ENCODE data around the gene GSTO2. TPM values are rescaled to one million over a fixed set of nuclear protein-coding genes. Genes with fewer than 3 reads are reported as not detected.

GSTO2 gene
- total and polyA plus RNA-seq, 2 of the 4 experiments (the other 2 are of a cell fraction), result 1.4 to 2.3 TPM

DNA sequence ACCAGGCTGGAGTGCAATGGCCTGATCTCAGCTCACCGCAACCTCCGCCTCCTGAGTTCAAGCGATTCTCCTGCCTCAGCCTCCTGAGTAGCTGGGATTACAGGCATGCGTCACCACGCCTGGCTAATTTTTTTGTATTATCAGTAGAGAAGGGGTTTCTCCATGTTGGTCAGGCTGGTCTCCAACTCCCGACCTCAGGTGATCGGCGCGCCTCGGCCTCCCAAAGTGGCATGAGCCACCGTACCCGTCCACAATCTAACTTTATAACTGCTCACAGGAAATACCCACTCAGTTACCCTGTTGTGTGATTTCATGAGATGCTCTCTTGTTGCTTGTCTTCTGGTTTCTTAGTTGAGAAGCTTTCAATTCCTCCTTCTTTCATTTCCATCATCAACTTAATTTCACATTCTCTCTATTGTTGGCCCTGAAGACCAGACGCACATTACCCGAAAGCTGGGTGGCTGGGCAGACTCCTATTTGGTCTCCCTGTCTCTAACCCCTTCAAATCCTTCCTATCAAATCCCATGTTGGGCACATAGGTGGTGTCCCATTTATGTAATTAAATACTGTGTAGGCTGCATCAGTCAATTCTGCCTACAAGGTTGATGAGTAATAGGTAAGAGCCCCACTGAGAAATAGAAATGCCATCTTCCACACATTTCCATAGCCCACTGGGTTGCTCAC lies 1.1 kb upstream of the GSTO2 start:
- H4K20me1 ChIP-seq (ENCODE audit: insufficient read depth, low read length), result peaks cover 12% of the 10 kb centered on the region; the same call in 1 of the 2 replicates
- no peak overlapping the region for H2BK120ac ChIP-seq (ENCODE audit: low read depth, low read length)
- no peak overlapping the region for H3K23ac ChIP-seq (ENCODE audit: low read depth, low read length)
- peak overlapping the region; percentile 76 for H3K4me2 ChIP-seq (ENCODE audit: low read depth, low read length)
- no peak overlapping the region for H3K56ac ChIP-seq (ENCODE audit: extremely low read depth, insufficient read depth, low read length)
- H2BK5ac ChIP-seq (ENCODE audit: low read depth, low read length, poor library complexity, severe bottlenecking), result no peak overlapping the region
- no peak overlapping the region for H3K18ac ChIP-seq (ENCODE audit: low read depth, low read length)
- peak overlapping the region; percentile 55; the same call in 1 of the 2 replicates for H3K4me3 ChIP-seq (ENCODE audit: insufficient read depth, low read depth, low read length)
- peaks cover 0 to 32% of the 10 kb centered on the region in 2 experiments; a peak in 3 of 4 replicates for H3K79me1 ChIP-seq (ENCODE audit: low read depth in 1 of 2, low read length in 2 of 2)
- TF ChIP-seq CTCF (conservative IDR thresholded peaks at IDR 0.05; ENCODE audit: low read depth, low read length), result no peak
- TF ChIP-seq POLR2A (IDR thresholded peaks at IDR 0.05; ENCODE audit: low read depth, low read length), result no peak
- TF ChIP-seq BHLHE40 (IDR thresholded peaks at IDR 0.05; ENCODE audit: low read depth, low read length), result no peak
- TF ChIP-seq MAZ (IDR thresholded peaks at IDR 0.05; ENCODE audit: borderline replicate concordance, low read depth, low read length), result no peak
- TF ChIP-seq ELK1 (IDR thresholded peaks at IDR 0.05; ENCODE audit: borderline replicate concordance, low read depth, low read length), result no peak
- no peak for TF ChIP-seq SMC3 (IDR thresholded peaks at IDR 0.05; ENCODE audit: low read depth, low read length)
- TF ChIP-seq CEBPB (IDR thresholded peaks at IDR 0.05; ENCODE audit: low read depth, low read length), result no peak
- TF ChIP-seq FOS (IDR thresholded peaks at IDR 0.05; ENCODE audit: low read depth, low read length), result no peak
- no peak for TF ChIP-seq NFE2L2 (IDR thresholded peaks at IDR 0.05; ENCODE audit: low read depth, low read length)
- TF ChIP-seq, protein P1, sequence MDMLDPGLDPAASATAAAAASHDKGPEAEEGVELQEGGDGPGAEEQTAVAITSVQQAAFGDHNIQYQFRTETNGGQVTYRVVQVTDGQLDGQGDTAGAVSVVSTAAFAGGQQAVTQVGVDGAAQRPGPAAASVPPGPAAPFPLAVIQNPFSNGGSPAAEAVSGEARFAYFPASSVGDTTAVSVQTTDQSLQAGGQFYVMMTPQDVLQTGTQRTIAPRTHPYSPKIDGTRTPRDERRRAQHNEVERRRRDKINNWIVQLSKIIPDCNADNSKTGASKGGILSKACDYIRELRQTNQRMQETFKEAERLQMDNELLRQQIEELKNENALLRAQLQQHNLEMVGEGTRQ (IDR thresholded peaks at IDR 0.05; ENCODE audit: low read depth, low read length), result no peak
- TF ChIP-seq RFX5 (IDR thresholded peaks at IDR 0.05; ENCODE audit: low read depth, low read length), result no peak
- CTCF ChIA-PET, result no interaction called here
- H3K36me3 ChIP-seq (ENCODE audit: control insufficient read depth, insufficient read depth, low read length), result peaks cover 29% of the 10 kb centered on the region
- WGBS, 2 experiments (ENCODE audit: extremely low coverage in 2 of 2, insufficient read length in 1 of 2), result no CpG with 5 or more reads among the region's 14 CpGs
- H2BK20ac ChIP-seq (ENCODE audit: low read depth, low read length), result no peak overlapping the region
- peak overlapping the region; percentile 46 to 67; a peak in 2 of 4 replicates for H4K8ac ChIP-seq (ENCODE audit: low read depth in 2 of 2, low read length in 2 of 2)
- no peak for DNase-seq
- no peak overlapping the region for H4K91ac ChIP-seq (ENCODE audit: insufficient read depth, low read depth, low read length)
- H2AK9ac ChIP-seq (replicated peaks; ENCODE audit: low read depth, low read length, poor library complexity), result no peak overlapping the region
- BruUV-seq (replicated peaks), result no TSS peak
- POLR2A ChIA-PET (ENCODE audit: unreplicated experiment), result no interaction called here
- no peak overlapping the region for H3K9ac ChIP-seq (ENCODE audit: low read depth, low read length)
- H3K4ac ChIP-seq (ENCODE audit: low read depth, low read length), result no peak overlapping the region
- H3K27me3 ChIP-seq (ENCODE audit: control insufficient read depth, insufficient read depth, low read length), result no peaks in the 10 kb centered on the region
- H3K14ac ChIP-seq (replicated peaks; ENCODE audit: low read depth, low read length), result no peak overlapping the region
- no peak overlapping the region for H2BK15ac ChIP-seq (ENCODE audit: low read depth, low read length)
- no peaks in the 10 kb centered on the region for H3K9me1 ChIP-seq (ENCODE audit: insufficient read depth, low read length)
- ATAC-seq (ENCODE audit: low read depth), result no peak
- H2AFZ ChIP-seq (replicated peaks; ENCODE audit: low read length, poor library complexity), result no peak overlapping the region
- dilution Hi-C loops (cut with HindIII; ENCODE audit: low sequenced_read_pairs, unreplicated experiment) (no loop called here), intact Hi-C loops (cut with micrococcal nuclease) (no loop called here), in situ Hi-C loops (cut with MboI; ENCODE audit: low sequenced_read_pairs) (no loop called here)
- no peak overlapping the region for H3K27ac ChIP-seq (ENCODE audit: insufficient read depth, low read length)
- H2AK5ac ChIP-seq (ENCODE audit: low read depth, low read length), result no peak overlapping the region
- no peak overlapping the region for H4K5ac ChIP-seq (ENCODE audit: low read depth, low read length)
- H3K9me3 ChIP-seq (ENCODE audit: control insufficient read depth, insufficient read depth, low read length), result no peaks in the 10 kb centered on the region
- H3K4me1 ChIP-seq (ENCODE audit: control insufficient read depth, insufficient read depth, low read length), result no peaks in the 10 kb centered on the region

Data from IMR-90 (cell line).